GM10266 (cell line): ENCODE measurements around the gene CXCR6.
"Not testable (repeated sequence)": the region's sequence is repeated elsewhere in the genome, so short reads cannot be mapped to it uniquely, and the experiment has no call there.

Experiments
- DNase-seq: peaks from one replicate; pipeline ENCODE4 v3.0.0; 2012; ENCODE audit errors: extremely low spot score
- TF ChIP-seq, protein P1 (sequence below): IDR thresholded peaks from 2 replicates; pipeline ENCODE4 v1.5.1; 2012; ENCODE audit warnings: mild to moderate bottlenecking, low read depth; ENCODE audit not compliant: control insufficient read depth, insufficient read depth; ENCODE audit errors: missing control alignments

The CXCR6 gene

DNA sequence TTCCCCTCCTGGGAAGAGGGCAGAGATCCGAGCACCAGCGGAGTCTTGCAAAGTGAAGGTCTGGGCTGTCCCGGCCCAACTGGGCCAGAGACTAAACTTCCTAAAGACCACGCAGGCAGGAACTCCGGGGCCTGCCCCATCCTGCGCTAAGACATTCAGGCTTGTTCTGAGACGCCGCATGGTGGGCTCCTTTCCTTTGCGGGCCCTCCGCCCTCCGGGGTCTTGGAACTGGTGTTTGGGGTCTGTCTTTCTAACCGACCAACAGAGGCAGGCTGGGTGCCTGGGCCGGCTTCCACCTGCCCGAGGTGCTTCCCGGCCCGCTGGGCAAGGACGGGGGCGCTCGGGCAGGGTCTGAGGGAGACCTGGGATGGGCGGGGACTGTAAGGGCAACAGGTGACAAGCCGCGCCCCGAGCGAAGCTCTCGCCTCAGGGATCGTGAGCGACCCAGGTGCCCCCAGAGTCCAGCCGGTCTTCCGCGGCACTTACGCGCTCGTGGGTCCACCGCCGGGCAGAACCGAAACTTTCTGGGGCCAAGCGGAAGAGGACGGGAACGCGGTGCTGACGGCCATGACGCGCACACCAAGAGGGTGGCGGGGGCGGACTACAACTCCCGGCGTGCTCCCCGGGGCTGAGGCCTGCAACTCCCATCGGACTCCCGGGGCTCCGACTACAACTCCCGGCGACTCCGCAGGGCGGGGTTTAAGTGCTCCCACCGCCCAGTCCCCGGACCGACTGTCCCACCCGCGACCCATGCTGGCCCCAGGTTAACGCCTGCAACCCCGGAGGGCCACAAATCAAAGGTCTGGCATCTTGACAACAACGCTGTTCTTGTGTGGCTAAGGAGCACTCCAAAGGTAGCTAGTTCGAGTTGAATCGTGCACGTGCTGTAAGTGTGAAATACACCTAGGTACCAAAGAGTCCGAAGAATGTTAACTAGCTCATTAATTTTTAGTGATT lies 52.2 kb downstream of the CXCR6 start, which contains the start of gene FYCO1:
TSS of gene FYCO1 (minus strand) at position 589 of the 957 bp plus-strand sequence. CDS start 10,914 bp downstream, outside the sequence.
- peak; percentile 89 for DNase-seq
- TF ChIP-seq, protein P1, sequence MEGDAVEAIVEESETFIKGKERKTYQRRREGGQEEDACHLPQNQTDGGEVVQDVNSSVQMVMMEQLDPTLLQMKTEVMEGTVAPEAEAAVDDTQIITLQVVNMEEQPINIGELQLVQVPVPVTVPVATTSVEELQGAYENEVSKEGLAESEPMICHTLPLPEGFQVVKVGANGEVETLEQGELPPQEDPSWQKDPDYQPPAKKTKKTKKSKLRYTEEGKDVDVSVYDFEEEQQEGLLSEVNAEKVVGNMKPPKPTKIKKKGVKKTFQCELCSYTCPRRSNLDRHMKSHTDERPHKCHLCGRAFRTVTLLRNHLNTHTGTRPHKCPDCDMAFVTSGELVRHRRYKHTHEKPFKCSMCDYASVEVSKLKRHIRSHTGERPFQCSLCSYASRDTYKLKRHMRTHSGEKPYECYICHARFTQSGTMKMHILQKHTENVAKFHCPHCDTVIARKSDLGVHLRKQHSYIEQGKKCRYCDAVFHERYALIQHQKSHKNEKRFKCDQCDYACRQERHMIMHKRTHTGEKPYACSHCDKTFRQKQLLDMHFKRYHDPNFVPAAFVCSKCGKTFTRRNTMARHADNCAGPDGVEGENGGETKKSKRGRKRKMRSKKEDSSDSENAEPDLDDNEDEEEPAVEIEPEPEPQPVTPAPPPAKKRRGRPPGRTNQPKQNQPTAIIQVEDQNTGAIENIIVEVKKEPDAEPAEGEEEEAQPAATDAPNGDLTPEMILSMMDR = no peak

DNA sequence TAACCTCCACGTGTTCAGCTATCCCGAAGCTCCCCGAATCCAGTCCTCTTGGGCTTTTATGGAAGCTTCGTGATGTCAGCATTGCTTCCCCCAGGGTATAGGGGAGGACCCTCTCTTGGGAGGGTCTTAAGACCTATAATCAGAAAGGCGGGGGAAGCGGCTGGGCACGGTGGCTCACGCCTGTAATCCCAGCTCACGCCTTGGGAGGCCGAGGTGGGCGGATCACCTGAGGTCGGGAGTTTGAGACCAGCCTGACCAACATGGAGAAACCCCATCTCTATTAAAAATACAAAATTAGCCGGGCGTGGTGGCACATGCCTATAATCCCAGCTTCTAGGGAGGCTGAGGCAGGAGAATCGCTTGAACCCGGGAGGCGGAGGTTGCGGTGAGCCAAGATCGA lies 54.2 kb downstream of the CXCR6 start:
- DNase-seq = not testable (repeated sequence)

DNA sequence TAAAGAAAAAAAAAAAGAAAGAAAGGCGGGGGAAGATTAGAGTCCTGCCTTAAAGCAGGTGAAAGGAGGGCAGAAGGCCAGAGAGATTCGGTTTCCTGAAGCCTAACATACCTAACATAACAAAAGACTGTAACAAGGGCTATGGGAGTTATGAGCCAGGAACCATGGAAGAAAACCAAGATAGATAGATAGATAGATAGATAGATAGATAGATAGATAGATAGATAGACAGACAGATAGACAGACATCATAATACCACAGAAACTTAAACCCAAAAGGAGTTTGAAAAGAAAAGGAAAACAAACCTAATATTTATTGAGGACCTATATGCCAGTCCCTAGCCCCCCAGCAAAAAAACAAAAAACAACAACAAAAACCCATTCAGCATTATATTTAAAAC lies 54.7 kb downstream of the CXCR6 start:
- TF ChIP-seq, protein P1 = no peak
- no peak for DNase-seq
